Measurements from ENCODE around the gene RAP1GAP2. TPM values are rescaled to one million over a fixed set of nuclear protein-coding genes. Genes with fewer than 3 reads are reported as not detected.

Gene RAP1GAP2
- total RNA-seq, 1 experiment from 2014 or later, result 2.0 TPM

DNA sequence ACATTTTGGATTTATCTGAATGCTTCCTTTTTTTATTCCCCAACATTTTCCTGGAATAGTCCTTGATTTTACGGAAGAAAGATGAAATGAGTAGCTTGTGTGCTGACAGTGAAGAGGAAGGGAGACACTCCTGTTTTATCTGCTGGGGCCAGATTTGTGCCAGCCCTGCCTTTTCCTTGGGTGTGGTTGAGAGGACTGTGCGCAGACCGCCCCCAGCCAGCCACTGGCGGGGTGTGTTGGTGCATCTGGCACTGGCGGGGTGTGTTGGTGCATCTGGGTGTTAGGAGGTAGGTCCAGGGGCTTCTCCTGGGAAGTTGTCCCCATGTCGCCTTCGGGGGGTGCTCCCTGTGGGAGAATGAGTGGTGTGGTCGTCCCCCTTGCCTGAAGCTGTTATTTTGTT is 39.5 kb downstream of the RAP1GAP2 start:
- DNase-seq (ENCODE audit: low read depth, low spot score), result no peak
- in situ Hi-C loops (cut with HindIII; ENCODE audit: low pct_unique_long_range_greater_than_20kb, low sequenced_read_pairs), result no loop called here

DNA sequence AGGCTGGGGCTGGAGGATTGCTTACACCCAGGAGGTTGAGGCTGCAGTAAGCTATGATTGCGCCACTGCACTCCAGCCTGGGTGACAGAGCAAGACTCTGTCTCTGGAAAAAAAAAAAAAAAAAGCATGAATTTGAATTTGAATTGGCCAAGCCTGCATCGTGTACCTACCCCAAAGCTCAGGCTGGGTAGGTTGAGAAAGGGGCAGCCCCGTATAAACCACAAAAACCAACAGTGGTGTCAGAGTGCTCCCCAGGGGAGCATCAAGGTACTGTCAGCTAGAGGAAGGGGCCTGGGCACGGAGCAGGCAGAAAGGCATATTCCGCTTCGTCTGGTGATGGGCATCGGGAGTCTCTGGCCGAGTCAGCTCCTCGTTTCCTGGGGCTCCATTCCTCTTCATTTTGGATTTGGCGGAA is 40.9 kb downstream of the RAP1GAP2 start:
- in situ Hi-C loops (cut with HindIII; ENCODE audit: low pct_unique_long_range_greater_than_20kb, low sequenced_read_pairs), result no loop called here
- DNase-seq (ENCODE audit: low read depth, low spot score), result no peak

DNA sequence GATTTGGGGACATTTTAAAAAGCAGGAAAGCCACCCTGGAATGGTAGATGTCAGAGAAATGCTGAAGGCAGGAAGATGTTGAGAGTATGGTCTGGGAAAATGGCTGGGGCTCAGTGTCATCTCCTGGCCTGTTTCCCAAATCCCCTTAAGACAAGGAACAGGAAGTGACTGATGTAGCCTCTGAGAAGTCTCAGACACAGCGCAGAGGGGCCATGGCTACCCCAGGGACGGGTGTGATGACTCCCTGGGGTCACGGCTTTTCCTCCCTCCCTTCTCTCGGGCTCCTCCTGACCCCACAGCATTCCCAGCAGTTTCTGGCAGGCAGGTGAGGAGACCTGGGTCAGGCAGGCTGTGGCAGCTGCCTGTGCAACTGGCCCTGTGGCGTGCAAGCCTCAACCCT is 45.4 kb downstream of the RAP1GAP2 start:
- in situ Hi-C loops (cut with HindIII; ENCODE audit: low pct_unique_long_range_greater_than_20kb, low sequenced_read_pairs), result no loop called here

GRCh38 chr17:2842464-2842863 is 46.2 kb downstream of the RAP1GAP2 start:
- no peak for DNase-seq (ENCODE audit: low read depth, low spot score)
- in situ Hi-C loops (cut with HindIII; ENCODE audit: low pct_unique_long_range_greater_than_20kb, low sequenced_read_pairs), result no loop called here

More for the DNA sequence above, 45.4 kb downstream of the RAP1GAP2 start:
- no peak for DNase-seq (ENCODE audit: low read depth, low spot score)

DNA sequence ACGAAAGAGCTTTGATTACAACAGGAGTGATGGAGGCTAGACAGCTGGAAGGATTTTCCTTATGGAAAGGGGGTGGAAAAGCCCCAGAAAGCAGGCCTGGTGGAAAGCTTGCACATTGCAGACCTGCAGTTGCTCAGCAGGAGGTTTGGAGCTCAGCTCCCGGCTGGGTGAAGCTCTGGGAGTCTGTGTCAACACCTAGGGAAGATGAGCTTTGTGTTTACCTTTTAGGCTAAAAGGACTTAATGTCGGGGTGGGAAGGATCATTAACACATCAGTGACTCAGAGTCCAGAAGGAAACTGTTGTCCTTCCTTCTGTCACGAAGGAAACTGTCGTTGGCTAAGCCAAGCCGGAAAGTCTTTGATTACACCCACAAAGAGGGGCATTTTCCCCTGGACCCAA is 48.2 kb downstream of the RAP1GAP2 start:
- in situ Hi-C loops (cut with HindIII; ENCODE audit: low pct_unique_long_range_greater_than_20kb, low sequenced_read_pairs), result no loop called here
- DNase-seq (ENCODE audit: low read depth, low spot score), result no peak

GRCh38 chr17:2847381-2848333 is 51.4 kb downstream of the RAP1GAP2 start:
- no peak for DNase-seq (ENCODE audit: low read depth, low spot score)

DNA sequence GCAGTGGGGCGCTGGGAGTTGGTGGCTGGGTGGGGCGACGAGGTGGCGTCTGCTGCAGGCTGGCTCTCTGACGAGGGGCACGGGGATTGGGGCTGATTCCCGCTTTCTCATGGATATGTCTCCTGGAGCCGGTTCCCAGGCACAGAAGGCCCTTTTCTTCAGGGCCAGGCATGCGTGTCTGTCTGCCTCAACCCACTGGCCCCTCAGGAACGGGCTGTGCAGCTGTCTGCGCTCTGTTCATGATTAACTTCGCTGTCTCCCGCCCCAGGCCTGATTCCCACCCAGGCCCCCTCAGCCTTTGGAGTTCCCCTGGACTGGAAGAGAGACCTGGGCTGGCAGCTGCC is 53.1 kb downstream of the RAP1GAP2 start:
- DNase-seq (ENCODE audit: low read depth, low spot score), result no peak
- in situ Hi-C loops (cut with HindIII; ENCODE audit: low pct_unique_long_range_greater_than_20kb, low sequenced_read_pairs), result no loop called here

More at GRCh38 chr17:2847381-2848333, 51.4 kb downstream of the RAP1GAP2 start:
- in situ Hi-C loops (cut with HindIII; ENCODE audit: low pct_unique_long_range_greater_than_20kb, low sequenced_read_pairs), result no loop called here

DNA sequence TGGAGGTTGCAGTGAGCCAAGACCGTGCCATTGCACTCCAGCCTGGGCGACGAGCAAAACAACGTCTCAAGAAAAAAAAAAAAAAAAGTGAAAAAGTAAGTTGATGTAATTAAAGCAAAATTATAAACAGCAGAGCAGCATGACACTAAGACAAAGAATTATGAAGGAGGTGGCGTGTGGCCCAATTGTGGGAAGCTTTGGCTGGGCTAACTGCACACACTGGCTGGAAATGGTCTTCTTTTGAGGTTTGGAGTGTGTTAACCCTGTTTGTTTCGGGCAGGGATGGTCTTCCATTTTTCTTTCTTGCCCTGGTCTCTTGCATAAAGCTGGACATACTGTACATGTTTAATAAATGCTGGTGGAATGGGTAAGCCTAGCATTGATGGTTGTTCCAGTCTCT is 54.8 kb downstream of the RAP1GAP2 start:
- in situ Hi-C loops (cut with HindIII; ENCODE audit: low pct_unique_long_range_greater_than_20kb, low sequenced_read_pairs), result loop anchor here (25.0 kb wide), 1 partner anchor 161 kb away; no protein-coding TSS in a partner anchor
- no peak for DNase-seq (ENCODE audit: low read depth, low spot score)

DNA sequence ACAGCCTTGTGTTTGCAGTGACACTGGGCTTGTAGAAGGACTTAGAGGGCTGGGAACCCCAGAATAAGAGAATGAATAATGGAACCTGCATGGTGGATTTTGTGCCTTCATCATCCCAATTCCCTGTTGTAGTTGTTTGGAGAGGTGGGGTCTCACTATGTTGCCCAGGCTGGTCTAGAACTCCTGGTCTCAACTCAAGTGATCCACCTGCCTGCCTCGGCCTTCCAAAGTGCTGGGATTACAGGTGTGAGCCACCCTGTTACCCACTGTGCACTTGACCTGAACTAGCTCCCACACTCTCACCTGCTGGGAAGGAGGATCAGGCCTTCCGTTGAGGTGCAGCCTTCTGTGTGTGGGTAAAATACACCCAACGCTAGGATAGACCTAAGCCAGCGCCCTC is 55.4 kb downstream of the RAP1GAP2 start:
- no peak for DNase-seq (ENCODE audit: low read depth, low spot score)
- in situ Hi-C loops (cut with HindIII; ENCODE audit: low pct_unique_long_range_greater_than_20kb, low sequenced_read_pairs), result loop anchor here (25.0 kb wide), 1 partner anchor 161 kb away; no protein-coding TSS in a partner anchor

GRCh38 chr17:2852221-2852620 is 56.0 kb downstream of the RAP1GAP2 start:
- DNase-seq (ENCODE audit: low read depth, low spot score), result no peak
- in situ Hi-C loops (cut with HindIII; ENCODE audit: low pct_unique_long_range_greater_than_20kb, low sequenced_read_pairs), result loop anchor here (25.0 kb wide), 1 partner anchor 160 kb away; no protein-coding TSS in a partner anchor

DNA sequence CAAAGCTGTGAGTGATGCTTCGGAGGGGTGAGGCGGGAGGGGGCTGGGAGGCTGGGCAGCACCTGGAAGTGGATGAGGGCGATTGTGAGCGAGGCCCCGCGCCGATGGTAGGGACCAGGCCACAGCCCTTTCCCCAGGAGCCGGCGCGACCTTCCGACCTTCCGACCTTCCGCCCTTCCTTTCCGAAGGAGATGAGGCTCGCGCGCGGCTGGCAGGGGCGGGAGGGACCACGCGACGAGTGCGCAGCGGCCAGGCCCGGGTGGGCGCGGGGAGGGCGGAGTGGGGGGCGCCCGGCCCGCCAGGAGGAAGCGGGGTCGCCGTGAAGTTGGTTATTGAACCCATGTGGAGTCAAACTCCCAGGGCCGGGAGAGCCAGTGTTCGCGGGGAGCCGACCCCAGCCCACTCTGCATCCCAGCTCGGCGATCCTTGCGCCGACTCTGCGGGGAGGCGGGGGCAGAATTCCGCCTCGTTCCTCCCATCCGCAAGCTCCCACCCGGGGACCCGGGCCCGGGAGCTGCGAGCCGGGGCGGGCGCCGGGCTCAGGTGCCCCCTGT is 56.6 kb downstream of the RAP1GAP2 start:
- in situ Hi-C loops (cut with HindIII; ENCODE audit: low pct_unique_long_range_greater_than_20kb, low sequenced_read_pairs), result loop anchor here (25.0 kb wide), 1 partner anchor 159 kb away; no protein-coding TSS in a partner anchor

GRCh38 chr17:2853283-2854142 is 57.3 kb downstream of the RAP1GAP2 start:
- in situ Hi-C loops (cut with HindIII; ENCODE audit: low pct_unique_long_range_greater_than_20kb, low sequenced_read_pairs), result loop anchor here (25.0 kb wide), 1 partner anchor 159 kb away; no protein-coding TSS in a partner anchor
- DNase-seq (ENCODE audit: low read depth, low spot score), result no peak

More for the DNA sequence above, 56.6 kb downstream of the RAP1GAP2 start:
- no peak for DNase-seq (ENCODE audit: low read depth, low spot score)

- DNase-seq (ENCODE audit: low read depth, low spot score), result peak; percentile 54
- in situ Hi-C loops (cut with HindIII; ENCODE audit: low pct_unique_long_range_greater_than_20kb, low sequenced_read_pairs), result loop anchor here (25.0 kb wide), 1 partner anchor 158 kb away; no protein-coding TSS in a partner anchor
Observed at GRCh38 chr17:2854143-2855055, 58.2 kb downstream of the RAP1GAP2 start.

- DNase-seq (ENCODE audit: low read depth, low spot score), result no peak
- in situ Hi-C loops (cut with HindIII; ENCODE audit: low pct_unique_long_range_greater_than_20kb, low sequenced_read_pairs), result loop anchor here (25.0 kb wide), 1 partner anchor 157 kb away; no protein-coding TSS in a partner anchor
Observed at GRCh38 chr17:2855063-2855600, 58.9 kb downstream of the RAP1GAP2 start.

DNA sequence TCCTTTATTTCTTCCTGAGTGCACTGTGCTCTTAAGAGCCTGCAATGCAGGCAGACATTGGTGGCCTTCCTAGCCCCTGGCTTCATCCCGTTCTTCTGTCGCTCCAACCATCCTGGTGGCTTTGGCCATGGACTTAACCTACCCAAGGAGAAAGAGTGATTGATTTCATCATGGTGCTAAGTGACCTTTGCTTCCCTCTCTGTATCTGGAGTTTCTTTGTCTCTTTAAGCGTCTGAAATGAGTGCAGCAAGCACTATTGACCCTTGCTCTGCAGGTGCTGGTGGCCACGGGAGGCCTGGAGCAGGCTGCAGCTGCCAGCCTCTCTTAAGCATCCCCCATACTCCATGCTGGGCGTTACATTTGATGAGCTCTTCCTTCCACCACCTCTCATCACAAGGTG is 60.5 kb downstream of the RAP1GAP2 start:
- in situ Hi-C loops (cut with HindIII; ENCODE audit: low pct_unique_long_range_greater_than_20kb, low sequenced_read_pairs), result loop anchor here (25.0 kb wide), 1 partner anchor 156 kb away; no protein-coding TSS in a partner anchor

GRCh38 chr17:2860045-2860444 is 63.8 kb downstream of the RAP1GAP2 start:
- peak; percentile 41 for DNase-seq (ENCODE audit: low read depth, low spot score)
- in situ Hi-C loops (cut with HindIII; ENCODE audit: low pct_unique_long_range_greater_than_20kb, low sequenced_read_pairs), result loop anchor here (25.0 kb wide), 1 partner anchor 152 kb away; no protein-coding TSS in a partner anchor

More for the DNA sequence above, 60.5 kb downstream of the RAP1GAP2 start:
- no peak for DNase-seq (ENCODE audit: low read depth, low spot score)

Measured in SK-MEL-5 (cell line).